SIG-M5 treated with dmso at 0.1 percent for 504 hours (cell line): ENCODE data around the gene MYO1G.
"Not testable (repeated sequence)": the region's sequence is repeated elsewhere in the genome, so short reads cannot be mapped to it uniquely, and the experiment has no call there.

Experiments
- DNase-seq: peaks from one replicate; lab custom pipeline; 2025; ENCODE audit not compliant: unreplicated experiment; lab: John Stamatoyannopoulos, UW

MYO1G gene

GRCh38 chr7:44978511-44979366 is at the start of gene MYO1G:
TSS of gene MYO1G (minus strand) at chr7:44979015. CDS start at chr7:44978961, 54 bp downstream.
- DNase-seq: peak; percentile 97

DNA sequence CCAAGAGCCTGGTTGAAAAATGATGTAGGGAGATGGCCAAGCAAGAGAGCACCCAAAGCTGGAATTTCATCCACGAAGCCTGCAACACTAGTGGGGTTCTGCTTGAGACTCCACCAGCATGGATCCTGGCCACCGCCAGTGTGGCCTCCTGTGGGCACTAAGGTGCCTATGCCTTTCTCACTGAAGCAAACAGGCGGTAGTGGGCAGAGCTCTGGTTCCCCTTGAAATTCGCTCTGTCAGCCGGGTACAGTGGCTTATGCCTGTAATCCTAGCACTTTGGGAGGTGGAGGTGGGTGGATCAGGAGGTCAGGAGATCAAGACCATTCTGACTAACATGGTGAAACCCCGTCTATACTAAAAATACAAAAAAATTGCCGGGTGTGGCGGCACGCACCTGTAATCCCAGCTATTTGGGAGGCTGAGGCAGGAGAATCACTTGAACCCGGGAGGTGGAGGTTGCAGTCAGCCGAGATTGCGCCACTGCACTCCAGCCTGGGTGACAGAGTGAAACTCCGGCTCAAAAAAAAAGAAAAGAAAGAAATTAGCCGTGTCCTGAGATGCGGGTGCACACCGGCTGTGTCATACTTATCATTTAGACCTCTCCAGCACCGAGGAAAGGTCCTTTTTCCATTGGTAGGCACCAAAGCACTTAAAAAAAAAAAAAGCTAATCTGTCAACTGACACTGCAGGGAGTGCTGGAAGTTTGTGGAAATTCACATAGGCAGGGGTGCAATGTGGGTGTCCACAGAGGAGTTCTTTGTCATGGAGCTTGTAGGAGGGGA is 49.5 kb upstream of the MYO1G start:
- no peak for DNase-seq

DNA sequence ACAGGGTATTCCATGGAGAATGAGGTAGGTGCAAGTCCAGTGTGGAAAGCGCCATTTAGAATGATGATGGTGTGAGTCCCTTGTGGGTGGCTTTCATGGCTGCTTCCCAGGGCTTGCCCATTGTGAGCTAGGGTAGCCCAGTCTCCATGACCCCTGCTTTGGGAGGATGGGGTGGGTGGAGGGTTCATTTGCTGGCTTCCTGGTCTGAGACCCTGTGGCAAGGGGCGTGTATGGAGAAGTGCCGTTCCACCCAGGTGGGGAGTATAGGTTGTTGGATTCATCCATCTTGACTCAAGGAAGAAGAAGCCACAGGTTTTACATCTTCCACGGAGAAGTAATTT is 48.9 kb upstream of the MYO1G start:
- no peak for DNase-seq

- DNase-seq: peak; percentile 85
Measured at GRCh38 chr7:45026984-45027773, 48.4 kb upstream of the MYO1G start.

GRCh38 chr7:45026013-45026412 is 47.2 kb upstream of the MYO1G start:
- DNase-seq: no peak

- not testable (repeated sequence) for DNase-seq
Measured at GRCh38 chr7:45025473-45025872, 46.7 kb upstream of the MYO1G start.

DNA sequence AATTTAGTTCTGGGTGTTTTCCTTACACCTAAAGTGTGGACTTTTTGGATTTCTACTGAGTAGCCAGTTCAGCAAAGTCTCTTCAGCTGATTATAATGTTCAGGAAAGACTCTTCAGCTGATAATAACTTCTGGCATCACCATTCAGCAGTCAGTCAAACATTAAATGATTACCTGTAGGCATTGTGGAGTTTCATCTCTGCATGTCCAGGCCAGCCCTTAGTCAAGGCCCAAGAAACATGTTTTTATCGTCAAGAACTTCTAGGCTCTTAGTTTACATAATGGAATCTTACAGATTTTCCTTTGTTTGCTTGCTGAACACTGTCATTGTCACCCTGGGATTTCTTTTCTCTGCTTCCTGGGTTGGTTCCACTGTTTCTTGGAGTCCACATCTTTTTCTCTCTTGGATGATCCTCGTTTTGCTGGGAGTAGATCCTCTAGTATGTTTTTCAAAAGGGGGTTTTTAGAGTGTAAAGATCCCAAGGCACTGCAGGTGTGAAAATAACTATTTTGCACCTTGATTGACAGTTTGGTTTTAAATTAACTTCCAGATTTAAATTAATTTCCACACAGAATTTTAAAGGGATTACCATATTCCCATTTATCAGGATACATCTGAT is 45.4 kb upstream of the MYO1G start:
- DNase-seq: no peak

DNA sequence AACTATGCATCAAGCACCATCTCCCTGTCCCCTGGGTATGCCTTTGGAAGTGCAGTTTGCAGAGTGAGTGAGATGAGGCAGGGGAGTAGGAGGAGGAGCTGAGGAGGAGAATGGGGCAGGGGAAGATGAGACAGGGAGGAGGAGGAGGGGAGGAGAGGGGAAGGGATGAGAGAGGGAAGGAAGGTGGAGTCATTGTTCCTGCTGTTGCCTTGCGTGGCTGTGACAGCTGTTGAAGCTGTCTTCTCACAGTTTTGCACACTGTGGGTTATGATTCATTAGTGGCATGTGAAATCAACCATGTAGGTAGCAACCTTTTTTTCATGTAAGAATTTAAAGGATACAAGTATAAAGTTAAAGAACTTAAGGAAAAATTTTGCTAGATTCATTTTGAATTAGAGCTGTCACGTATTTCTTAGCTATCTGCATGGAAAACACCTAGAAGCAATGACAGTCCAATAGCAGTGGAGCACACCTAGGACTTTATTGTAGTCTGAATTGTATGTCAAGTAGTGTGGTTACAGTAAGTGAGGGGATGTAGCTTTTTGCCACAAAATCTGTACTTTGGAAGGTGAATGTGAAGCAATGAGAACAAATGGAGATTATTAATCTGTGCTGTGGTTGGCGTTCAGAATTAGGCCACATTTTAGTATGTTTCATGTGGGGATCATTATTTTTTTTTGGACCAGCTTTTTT is 42.9 kb upstream of the MYO1G start:
- peak; percentile 34 for DNase-seq

GRCh38 chr7:45020915-45021314 is 42.1 kb upstream of the MYO1G start:
- DNase-seq: no peak

DNA sequence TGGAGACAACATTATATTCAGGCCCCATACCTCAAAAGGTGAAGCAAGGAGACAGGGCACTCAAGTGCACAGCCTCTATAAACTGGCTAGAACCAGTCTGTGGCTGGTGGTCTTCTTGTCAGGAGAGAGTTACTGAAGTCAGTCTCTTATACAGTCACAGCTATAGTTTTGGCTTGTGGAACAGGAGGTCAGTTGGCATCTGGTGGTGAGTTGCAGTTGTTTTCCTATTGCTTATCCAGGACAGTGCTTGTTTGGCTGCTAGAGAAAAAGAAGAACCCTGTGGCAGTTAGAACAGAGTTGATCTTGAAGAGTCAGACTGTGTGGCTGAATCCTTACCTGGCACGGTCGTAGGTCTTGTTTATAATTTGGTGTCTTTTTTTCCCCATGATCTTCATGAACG is 38.4 kb upstream of the MYO1G start:
- no peak for DNase-seq

DNA sequence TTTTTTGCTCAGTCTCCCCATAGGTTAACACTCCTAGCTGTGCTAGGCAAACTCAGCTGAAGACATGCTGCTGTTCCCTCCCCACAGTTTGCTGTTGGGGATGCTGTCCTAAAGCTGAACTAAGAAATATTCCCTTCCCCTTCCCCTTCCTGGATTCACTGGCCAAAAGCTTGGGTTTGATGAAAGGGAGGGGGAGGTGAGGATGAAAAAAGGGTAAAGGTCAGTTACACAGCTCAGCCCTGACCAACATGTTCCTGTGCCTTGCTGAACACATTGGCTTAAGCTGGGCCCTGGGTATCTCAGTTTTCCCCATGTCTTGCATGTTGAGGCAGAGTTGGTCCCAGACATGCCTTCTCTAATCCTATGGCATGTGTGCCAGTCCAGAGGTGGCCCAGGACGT is 36.5 kb upstream of the MYO1G start:
- no peak for DNase-seq

DNA sequence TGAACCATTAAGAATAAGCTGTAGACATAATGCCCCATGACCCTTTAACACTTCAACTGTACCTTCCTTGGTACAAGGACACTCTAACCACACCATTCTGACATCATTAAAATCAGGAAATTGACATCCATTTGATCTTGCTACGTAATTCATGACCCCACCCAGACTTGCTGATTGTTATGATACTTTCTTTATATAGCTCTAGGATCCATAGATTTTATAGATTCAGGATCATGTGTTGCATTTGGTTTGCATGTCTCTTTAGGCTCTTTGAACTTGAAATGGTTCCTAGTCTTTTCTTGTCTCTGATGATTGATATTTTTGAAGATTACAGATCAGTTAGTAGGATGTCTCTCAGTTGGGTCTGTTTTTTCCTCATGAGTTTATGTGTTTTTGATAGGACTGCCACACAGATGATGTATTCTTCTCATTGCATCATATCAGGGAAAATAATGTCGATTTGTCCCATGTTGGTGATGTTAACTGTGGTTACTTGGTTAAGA is 34.7 kb upstream of the MYO1G start:
- DNase-seq: no peak

DNA sequence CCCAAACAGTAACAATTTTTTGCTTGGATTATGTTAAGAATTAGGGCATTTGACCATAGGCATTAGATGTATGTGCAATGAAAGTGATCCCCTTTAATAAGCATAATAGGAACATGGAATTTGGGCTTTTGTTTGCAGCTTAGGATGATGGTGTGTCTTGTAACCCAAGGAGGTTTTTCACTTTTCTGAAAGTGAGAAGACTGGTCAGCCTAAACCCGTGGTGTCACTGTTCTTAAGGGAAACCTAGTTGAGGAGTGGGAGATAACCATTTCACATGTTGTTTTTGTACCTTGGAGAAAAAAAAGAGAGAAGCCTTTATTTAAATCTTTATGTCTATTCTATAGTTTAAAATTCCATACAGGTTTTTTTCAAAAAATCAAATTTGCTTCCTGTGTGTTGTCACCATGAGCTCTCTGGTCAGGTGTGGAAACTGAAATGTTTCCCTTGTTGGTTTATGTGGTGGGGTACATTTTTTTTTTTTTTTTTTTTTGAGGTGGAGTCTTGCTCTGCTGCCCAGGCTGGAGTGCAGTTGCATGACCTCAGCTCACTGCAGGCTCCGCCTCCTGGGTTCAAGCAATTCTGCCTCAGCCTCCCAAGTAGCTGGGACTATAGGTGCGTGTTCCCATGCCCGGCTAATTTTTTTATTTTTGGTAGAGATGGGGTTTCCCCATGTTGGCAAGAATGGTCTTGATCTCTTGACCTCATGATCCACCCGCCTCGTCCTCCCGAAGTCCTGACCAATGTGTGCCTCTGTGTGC is 28.9 kb upstream of the MYO1G start:
- DNase-seq: no peak

- no peak for DNase-seq
Measured at GRCh38 chr7:45007106-45007505, 28.3 kb upstream of the MYO1G start.

GRCh38 chr7:45003789-45004188 is 25.0 kb upstream of the MYO1G start:
- no peak for DNase-seq

DNA sequence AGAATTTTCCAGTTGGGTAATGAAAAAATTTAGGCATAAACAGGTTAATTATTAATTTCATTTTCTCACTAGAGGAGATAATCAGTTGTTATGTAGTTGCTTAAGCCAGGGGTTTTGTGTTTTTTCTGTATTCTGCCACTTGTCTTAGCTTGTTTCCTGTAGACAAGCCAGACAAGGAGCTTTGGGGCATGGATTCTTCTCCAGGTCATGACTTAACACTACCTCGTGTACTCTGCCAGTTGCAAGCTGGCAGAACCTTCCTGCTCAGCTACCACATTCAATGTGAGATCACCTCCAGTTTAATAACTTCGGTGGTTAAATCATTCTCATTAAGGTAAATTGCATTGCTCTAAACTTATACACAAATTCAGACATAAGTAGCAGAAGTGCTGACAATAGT is 23.0 kb upstream of the MYO1G start:
- DNase-seq: no peak

- peak; percentile 34 for DNase-seq
Measured at GRCh38 chr7:45001138-45001694, 22.4 kb upstream of the MYO1G start.

- DNase-seq: no peak
Measured at GRCh38 chr7:45000093-45001032, 21.5 kb upstream of the MYO1G start, which contains the start of gene CCM2. TSS of gene CCM2 (plus strand) at chr7:45000201. CDS start at chr7:45000334, 133 bp downstream.
